HG03135 (cell line): ENCODE results near the gene PDE4D.

Experiments used
- ATAC-seq: cut with Tn5 transposase; IDR thresholded peaks from one replicate; pipeline ENCODE4 v1.9.1; 2021; ENCODE audit warnings: mild to moderate bottlenecking, moderate library complexity; ENCODE audit not compliant: unreplicated experiment

The PDE4D gene

GRCh38 chr5:59665086-59665831 lies 228.3 kb downstream of the PDE4D start:
- ATAC-seq: no peak

- ATAC-seq: peak; percentile 48
These were observed 231.4 kb downstream of the PDE4D start for GRCh38 chr5:59661954-59662615.

- ATAC-seq: no peak
These were observed 232.2 kb downstream of the PDE4D start for GRCh38 chr5:59661311-59661710.

DNA sequence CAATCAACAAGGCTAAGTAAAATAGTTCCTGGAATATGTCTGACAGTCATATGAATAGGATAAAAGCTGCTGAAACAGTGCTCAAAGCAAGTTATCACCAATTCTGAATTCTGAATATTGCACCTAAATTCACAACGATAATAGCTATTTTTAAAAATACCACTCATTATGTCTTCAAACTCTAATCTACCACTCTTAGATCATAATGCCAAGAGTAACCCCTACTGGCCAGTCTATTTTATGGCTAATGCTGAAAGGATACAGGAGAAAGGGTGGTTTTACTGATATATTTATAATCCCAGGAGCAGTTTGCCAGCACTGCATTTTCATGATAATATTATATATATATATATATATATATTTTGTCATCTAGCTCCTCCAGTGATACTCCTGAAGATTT lies 232.8 kb downstream of the PDE4D start:
- no peak for ATAC-seq

DNA sequence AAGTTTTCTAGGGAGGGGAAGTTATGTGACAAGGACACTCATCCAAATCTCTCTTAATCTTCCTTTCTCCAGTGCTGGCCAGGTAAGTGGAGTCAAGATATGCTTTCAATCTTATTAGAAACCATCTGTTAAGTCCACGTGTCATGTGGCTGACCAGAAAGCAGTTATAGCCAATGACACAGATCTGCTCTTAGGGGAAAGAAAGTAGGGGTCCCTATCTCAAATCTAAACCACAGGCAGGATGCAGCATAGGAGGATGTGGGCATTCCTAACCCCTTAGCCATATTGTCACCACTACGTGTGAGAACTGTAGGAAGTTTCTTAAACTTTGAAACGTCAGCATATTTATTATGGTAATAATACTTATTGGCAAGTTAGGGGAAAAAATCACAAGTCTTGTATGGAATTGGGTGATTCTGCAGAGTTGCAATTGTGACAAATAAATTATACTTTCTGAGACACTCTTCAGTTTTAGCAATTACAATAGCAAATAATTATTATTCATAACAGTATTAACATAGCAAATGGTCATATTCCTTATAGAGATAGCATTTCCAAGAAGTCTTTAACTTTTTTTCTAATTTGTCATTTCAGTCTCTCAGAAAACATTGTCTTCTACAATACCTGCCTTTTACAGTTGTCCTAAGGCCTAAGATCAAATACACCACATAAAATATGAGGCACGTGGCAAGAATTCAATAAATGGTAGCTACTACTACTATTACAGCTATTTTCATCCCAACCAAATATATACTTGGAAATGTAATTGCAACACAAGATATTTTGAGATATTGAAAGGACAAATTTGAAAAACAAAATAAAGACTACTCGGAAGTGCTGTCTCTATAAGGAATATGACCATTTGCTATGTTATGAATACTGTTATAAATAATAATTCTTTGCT lies 236.9 kb downstream of the PDE4D start:
- no peak for ATAC-seq

DNA sequence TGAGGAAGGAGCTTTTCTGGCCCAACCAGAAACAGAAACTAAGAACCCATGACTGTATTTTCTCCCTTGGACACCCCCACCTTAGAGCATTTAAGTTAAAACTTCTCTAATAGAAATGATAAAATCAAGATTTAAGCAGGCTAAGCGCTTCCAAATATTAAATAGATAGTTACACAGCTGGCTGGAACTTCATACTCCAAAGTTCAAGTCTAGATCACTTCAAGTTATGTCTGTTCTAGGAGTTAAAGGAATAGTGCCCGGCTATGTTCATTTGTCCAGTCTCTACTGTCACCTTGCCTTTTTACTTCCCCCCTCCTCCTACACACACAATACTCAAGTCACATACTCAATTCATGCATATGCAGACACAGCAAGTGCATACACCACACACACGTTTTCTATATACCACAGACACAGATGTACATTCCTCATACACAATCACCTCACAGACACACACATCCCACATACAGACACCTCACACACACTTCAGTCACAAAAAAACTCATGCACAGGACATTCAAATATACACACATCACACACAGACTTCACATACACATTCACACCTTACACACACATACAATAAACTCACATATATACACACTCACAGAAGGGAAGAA lies 237.7 kb downstream of the PDE4D start:
- ATAC-seq: no peak

GRCh38 chr5:59654691-59655090 lies 238.8 kb downstream of the PDE4D start:
- no peak for ATAC-seq

DNA sequence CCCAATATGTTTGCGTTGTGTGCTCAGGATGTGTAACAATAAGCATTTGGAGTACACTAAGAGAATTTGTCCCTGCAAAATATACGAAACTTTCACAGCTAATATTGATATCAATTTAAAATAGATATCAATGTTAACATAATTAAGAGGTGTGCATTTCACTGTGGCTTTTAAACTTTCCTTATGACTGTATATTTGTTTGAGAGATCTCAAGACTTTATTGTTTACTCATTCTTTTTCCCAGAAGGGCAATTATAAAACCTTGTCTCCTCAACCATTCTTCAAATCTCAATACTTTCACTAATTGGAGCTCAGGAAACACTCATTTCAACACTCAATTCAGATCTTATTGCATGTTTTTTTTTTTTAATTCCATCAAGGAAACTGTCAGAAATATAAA lies 241.1 kb downstream of the PDE4D start:
- ATAC-seq: no peak

- no peak for ATAC-seq
These were observed 244.3 kb downstream of the PDE4D start for GRCh38 chr5:59648949-59649921.

GRCh38 chr5:59648038-59648831 lies 245.3 kb downstream of the PDE4D start:
- no peak for ATAC-seq

GRCh38 chr5:59645380-59645779 lies 248.1 kb downstream of the PDE4D start:
- no peak for ATAC-seq

DNA sequence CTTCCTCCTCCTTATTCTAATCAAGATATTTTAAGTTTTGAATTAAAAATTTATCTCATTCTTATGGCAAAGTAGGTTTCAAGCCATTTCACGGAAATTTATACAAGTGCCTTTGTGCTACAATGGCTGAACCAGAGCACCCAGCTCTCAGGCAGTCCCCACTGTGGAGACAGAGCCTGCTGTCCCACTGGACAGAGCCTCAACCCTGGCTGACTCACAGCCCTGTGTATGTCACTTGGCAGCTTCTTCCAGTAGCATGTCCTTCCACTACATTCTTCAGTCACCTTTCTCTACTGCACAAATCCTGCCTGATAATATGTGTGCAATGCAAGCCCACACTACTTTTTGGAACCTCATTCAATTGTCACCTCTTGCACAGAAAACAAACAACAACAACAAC lies 253.1 kb downstream of the PDE4D start:
- no peak for ATAC-seq

- ATAC-seq: no peak
These were observed 255.5 kb downstream of the PDE4D start for GRCh38 chr5:59637884-59638580.

GRCh38 chr5:59629561-59629960 lies 264.0 kb downstream of the PDE4D start:
- ATAC-seq: no peak

DNA sequence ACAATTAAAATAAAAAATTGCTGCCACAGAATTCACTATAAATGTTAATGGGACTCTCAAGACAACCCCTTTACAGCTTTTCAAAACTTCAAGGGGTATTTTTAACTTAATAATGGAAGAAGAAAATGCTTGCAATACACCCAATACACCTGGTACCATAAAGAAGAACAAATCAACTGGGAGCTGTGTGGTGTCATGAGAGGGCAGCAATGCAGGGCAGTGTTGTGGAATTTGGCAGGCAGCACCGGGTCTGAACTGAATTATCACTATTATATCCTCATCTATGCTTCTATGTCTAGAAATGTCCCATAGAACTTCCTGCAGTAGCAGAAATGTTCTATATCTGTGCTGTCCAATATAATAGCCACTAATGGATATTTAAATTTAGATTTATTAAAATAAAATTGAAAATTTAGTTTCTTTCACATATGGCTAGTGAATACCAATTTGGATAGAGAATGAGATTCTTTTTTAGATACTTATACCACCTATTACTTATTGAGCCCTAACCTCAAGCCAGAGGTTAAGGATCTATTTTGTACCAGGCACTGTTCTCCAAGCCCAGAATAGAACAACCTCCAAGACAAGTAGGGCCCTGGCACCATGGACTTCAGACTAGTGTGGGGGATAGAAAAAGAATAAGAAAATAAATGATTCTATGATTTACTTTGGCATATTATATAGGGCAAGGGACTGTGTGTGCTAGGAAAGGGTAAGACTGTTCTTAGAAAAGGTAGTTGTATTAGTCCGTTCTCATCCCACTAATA lies 265.3 kb downstream of the PDE4D start:
- ATAC-seq: no peak

DNA sequence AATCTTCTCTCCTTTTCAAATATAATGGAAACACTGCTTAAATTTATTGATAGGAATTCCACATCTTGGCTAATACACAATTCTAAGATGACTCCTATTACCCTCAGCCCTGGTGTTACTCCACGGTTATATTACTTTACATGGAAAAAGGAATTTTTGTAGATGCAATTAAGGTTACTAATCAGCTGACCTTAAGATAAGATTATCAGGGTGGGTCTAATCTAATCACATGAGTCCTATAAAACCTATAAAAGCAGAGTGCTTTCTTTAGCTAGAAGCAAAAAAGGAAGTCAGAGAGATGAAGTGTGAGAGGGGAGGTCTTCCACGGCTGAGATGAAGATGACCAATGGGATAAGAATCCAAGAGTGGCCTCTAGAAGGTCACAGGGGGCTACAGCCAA lies 268.6 kb downstream of the PDE4D start:
- ATAC-seq: no peak

DNA sequence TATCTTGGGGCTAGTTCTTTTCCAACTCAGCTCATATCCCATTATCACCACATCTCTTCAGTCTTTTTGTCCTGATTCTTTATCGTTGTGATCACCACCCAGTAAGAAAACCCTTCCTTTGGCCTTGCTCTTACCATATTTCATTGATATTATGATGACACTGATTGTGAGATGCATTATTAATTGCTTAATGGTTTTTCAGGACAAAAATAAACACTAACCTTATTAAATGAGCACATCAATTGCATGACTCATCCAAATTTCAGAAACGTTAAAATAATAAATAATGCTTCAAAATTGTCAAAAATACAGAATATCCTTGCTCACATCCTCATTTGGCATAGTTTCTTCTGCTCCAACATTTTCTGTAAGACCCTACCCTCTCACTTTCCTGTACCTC lies 270.7 kb downstream of the PDE4D start:
- no peak for ATAC-seq

GRCh38 chr5:59621477-59621876 lies 272.0 kb downstream of the PDE4D start:
- no peak for ATAC-seq
